IMR-90 (cell line): ENCODE measurements around the gene ELMO1.

Experiments used
- FOS ChIP-seq: fragments of 150-350 bp; IDR thresholded peaks from 2 replicates; pipeline ENCODE4 v1.6.1; 2016; ENCODE audit warnings: low read depth, low read length
- POLR2A ChIP-seq: IDR thresholded peaks from 2 replicates; pipeline ENCODE4 v1.6.1; 2012; ENCODE audit warnings: mild to moderate bottlenecking, low read depth, low read length
- RAD21 ChIP-seq: IDR thresholded peaks from 2 replicates; pipeline ENCODE4 v1.6.1; 2012; ENCODE audit warnings: low read length, improper control_type of control experiment
- SMC3 ChIP-seq: fragments of 150-350 bp; IDR thresholded peaks from 2 replicates; pipeline ENCODE4 v1.6.1; 2016; ENCODE audit warnings: low read depth, mild to moderate bottlenecking, antibody characterized with exemption, low read length, moderate library complexity
- TF ChIP-seq, protein P1 (sequence below): conservative IDR thresholded peaks from 2 replicates; pipeline ENCODE4 v1.5.1; 2012; ENCODE audit warnings: mild to moderate bottlenecking, low read depth, low read length, improper control_type of control experiment

DNA sequence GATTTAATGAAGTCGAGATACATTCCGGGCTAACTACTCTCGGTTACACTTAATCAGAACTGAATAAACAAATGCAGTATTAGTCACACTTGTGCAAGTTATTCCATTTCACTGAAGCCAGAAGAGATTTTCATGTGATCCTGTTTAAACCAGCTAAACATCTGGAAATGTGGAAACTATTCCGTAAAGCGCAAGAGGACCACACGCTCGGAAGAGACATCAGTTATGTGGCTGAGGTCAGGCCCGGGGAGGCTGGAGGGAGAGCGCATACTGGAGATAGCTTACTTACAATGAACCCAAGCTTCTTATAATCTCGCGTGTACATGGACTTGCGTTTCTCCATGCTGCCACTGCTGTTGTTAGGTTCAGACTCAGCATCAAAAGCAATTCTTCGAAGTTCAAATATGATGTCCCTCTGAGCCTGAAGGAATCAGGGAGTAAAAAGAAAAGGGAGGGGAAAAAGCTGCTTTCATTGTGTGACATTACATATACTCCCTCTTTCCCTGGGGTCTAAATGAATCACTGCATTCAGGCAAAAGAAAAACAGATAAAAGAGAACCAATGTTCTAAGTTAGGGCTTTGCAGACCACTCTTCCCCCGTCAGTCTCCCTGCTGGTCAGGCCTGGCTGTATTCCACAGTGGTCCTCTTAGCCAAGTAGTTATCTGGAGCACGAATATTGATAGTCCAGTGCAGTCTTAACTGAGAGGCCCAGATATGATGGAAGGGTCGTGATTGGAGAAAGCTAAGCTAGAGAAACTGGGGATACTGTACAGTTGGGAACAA is 237.4 kb downstream of the ELMO1 start:
- no peak for TF ChIP-seq SMC3
- TF ChIP-seq, protein P1, sequence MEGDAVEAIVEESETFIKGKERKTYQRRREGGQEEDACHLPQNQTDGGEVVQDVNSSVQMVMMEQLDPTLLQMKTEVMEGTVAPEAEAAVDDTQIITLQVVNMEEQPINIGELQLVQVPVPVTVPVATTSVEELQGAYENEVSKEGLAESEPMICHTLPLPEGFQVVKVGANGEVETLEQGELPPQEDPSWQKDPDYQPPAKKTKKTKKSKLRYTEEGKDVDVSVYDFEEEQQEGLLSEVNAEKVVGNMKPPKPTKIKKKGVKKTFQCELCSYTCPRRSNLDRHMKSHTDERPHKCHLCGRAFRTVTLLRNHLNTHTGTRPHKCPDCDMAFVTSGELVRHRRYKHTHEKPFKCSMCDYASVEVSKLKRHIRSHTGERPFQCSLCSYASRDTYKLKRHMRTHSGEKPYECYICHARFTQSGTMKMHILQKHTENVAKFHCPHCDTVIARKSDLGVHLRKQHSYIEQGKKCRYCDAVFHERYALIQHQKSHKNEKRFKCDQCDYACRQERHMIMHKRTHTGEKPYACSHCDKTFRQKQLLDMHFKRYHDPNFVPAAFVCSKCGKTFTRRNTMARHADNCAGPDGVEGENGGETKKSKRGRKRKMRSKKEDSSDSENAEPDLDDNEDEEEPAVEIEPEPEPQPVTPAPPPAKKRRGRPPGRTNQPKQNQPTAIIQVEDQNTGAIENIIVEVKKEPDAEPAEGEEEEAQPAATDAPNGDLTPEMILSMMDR: no peak
- TF ChIP-seq RAD21: no peak
- TF ChIP-seq FOS: no peak; the same call in 1 of the 2 replicates
- TF ChIP-seq POLR2A: no peak
